Smooth muscle cell (in vitro differentiated cells): ENCODE results near the gene RIMS4. TPM values are rescaled to one million over a fixed set of nuclear protein-coding genes. Genes with fewer than 3 reads are reported as not detected.

Source experiments
- DNase-seq: peaks from one replicate; lab custom pipeline; 2025; ENCODE audit not compliant: unreplicated experiment; lab: John Stamatoyannopoulos, UW
- H2AFZ ChIP-seq: fragments of 200-600 bp; sonication (generic); 2 replicates; pipeline ENCODE4 v1.6.0; 2016; ENCODE audit warnings: antibody characterized with exemption, low read depth, mild to moderate bottlenecking
- H3F3A ChIP-seq: fragments of 200-600 bp; sonication (generic); 2 replicates; pipeline ENCODE4 v1.6.0; 2017; ENCODE audit warnings: antibody characterized with exemption, low read depth
- H3K27ac ChIP-seq: fragments of 200-600 bp; sonication (generic); 2 replicates; pipeline ENCODE4 v1.5.1; 2016; ENCODE audit warnings: low read depth, mild to moderate bottlenecking
- H3K27me3 ChIP-seq: fragments of 200-600 bp; sonication (generic); 2 replicates; pipeline ENCODE4 v1.6.1; 2016; ENCODE audit warnings: low read depth, mild to moderate bottlenecking
- H3K36me3 ChIP-seq: fragments of 200-600 bp; sonication (generic); 2 replicates; pipeline ENCODE4 v1.5.1; 2016; ENCODE audit warnings: low read depth
- H3K4me1 ChIP-seq: fragments of 200-600 bp; sonication (generic); 2 replicates; pipeline ENCODE4 v1.5.1; 2016; ENCODE audit warnings: low read depth
- H3K4me2 ChIP-seq: fragments of 200-600 bp; sonication (generic); 2 replicates; pipeline ENCODE4 v1.6.0; 2016; ENCODE audit warnings: mild to moderate bottlenecking
- H3K4me3 ChIP-seq: fragments of 200-600 bp; sonication (generic); 2 replicates; pipeline ENCODE4 v1.5.1; 2016; ENCODE audit warnings: mild to moderate bottlenecking
- H3K79me2 ChIP-seq: fragments of 200-600 bp; sonication (generic); 2 replicates; pipeline ENCODE4 v1.6.0; 2016; ENCODE audit warnings: low read depth, mild to moderate bottlenecking
- H3K9ac ChIP-seq: fragments of 200-600 bp; sonication (generic); 2 replicates; pipeline ENCODE4 v1.6.0; 2016; ENCODE audit warnings: low read depth
- H3K9me3 ChIP-seq: fragments of 200-600 bp; sonication (generic); replicated peaks from 2 replicates; pipeline ENCODE4 v1.5.1; 2016; ENCODE audit warnings: low read depth
- H4K20me1 ChIP-seq: fragments of 200-600 bp; sonication (generic); 2 replicates; pipeline ENCODE4 v1.6.0; 2016; ENCODE audit warnings: low read depth
- WGBS: methylation state at CpG from one replicate; pipeline ENCODE4 v1.1.7; 2016; ENCODE audit warnings: low lambda C conversion rate; 5-methylcytosine and 5-hydroxymethylcytosine counted together
- polyA plus RNA-seq: library from polyadenylated mRNA; unstranded; fragments of >200 nt; fragmentation: Nextera tagmentation; extraction: Ambion mirVana; gene quantifications from 2 replicates; pipeline ENCODE4 v1.2.1, GENCODE V29; 2016
- total RNA-seq: library from RNA; depleted of rRNA; stranded (reverse); fragments of >200 nt; gene quantifications from 2 replicates; pipeline ENCODE4 v1.2.3, GENCODE V29; 2014
- TF ChIP-seq, protein P1 (sequence below): fragments of 200-600 bp; sonication (generic); IDR thresholded peaks from 2 replicates; pipeline ENCODE4 v1.5.1; 2017; ENCODE audit warnings: borderline replicate concordance, mild to moderate bottlenecking, antibody characterized with exemption; ENCODE audit not compliant: insufficient read depth, poor library complexity, severe bottlenecking

Gene RIMS4
- total and polyA plus RNA-seq, 2 experiments from 2014 or later: not detected

DNA sequence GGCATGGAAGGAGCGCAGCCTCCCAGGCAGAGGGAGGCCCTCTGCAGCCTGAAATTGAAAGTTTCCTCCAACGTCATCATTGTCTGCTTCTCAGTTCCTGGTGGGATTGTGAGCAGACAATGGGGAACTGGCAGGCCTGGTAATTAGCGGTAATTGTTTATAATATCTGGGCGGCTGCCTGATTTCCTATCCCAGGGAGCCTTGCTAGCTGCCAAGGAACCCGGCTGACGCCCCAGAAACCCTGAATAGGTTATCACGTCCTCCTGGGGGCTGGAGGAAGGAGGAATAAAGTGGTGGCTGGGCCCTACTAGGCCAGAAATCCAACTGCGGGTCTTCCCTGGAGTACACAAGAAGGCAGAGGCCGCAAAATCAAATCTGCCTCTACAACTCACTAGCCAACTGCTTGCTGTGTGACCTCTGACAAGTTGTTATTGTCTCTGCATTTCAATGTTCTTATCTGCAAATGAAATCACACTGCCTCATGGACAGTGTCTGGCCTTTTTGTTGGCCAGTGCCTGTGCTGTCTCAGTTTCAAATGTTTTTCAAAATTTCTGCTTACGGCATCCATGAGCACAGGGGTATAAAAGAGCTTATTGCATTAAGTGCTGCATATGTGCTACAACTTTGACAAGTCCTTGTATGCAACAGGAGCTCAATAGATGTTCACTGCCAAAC, 47.7 kb downstream of the RIMS4 start:
- no peak for DNase-seq
- Histone ChIP-seq H3K4me2 (no peak overlapping the region), H4K20me1 (no peaks in the 10 kb centered on the region), H3K9ac (no peak overlapping the region), H2AFZ (no peak overlapping the region), H3K4me3 (no peak overlapping the region), H3K36me3 (no peaks in the 10 kb centered on the region), H3K79me2 (no peaks in the 10 kb centered on the region), H3K9me3 (no peaks in the 10 kb centered on the region), H3K27ac (no peak overlapping the region), H3K4me1 (no peaks in the 10 kb centered on the region), H3F3A (no peaks in the 10 kb centered on the region), H3K27me3 (no peaks in the 10 kb centered on the region)
- 76% methylated on average over 10 of the region's 10 CpGs for WGBS
- TF ChIP-seq, protein P1, sequence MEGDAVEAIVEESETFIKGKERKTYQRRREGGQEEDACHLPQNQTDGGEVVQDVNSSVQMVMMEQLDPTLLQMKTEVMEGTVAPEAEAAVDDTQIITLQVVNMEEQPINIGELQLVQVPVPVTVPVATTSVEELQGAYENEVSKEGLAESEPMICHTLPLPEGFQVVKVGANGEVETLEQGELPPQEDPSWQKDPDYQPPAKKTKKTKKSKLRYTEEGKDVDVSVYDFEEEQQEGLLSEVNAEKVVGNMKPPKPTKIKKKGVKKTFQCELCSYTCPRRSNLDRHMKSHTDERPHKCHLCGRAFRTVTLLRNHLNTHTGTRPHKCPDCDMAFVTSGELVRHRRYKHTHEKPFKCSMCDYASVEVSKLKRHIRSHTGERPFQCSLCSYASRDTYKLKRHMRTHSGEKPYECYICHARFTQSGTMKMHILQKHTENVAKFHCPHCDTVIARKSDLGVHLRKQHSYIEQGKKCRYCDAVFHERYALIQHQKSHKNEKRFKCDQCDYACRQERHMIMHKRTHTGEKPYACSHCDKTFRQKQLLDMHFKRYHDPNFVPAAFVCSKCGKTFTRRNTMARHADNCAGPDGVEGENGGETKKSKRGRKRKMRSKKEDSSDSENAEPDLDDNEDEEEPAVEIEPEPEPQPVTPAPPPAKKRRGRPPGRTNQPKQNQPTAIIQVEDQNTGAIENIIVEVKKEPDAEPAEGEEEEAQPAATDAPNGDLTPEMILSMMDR: no peak

- Histone ChIP-seq H3K36me3 (no peaks in the 10 kb centered on the region), H3K27ac (no peak overlapping the region), H3K9me3 (no peaks in the 10 kb centered on the region), H3K4me3 (no peak overlapping the region), H3K4me1 (no peaks in the 10 kb centered on the region), H3K9ac (no peak overlapping the region), H2AFZ (no peak overlapping the region), H3K4me2 (no peak overlapping the region), H3K79me2 (no peaks in the 10 kb centered on the region), H3F3A (no peaks in the 10 kb centered on the region), H3K27me3 (no peaks in the 10 kb centered on the region), H4K20me1 (no peaks in the 10 kb centered on the region)
- DNase-seq: no peak
- TF ChIP-seq, protein P1: no peak
- WGBS: 60% methylated on average over 3 of the region's 3 CpGs
These were observed 48.9 kb downstream of the RIMS4 start for GRCh38 chr20:44761423-44761822.

DNA sequence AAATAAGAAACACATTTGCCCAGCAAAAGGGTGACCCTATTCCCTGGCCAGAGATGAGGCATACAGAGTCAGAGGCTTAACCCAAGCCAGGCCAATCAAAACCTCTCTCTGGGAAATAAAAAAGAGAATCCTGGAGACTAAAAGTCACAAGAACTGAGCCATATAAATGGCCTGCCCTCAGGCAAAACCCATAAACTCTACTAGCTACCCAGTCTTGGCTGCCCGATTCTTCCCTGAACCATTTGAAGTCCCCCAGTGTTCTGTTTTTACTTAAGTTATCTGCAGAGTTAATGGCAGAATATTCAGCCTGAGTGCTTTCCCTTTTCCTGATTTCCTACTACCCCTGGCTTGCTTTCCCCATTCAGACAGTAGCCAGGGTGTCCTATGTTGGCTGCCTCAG, 50.8 kb downstream of the RIMS4 start:
- no peaks in the 10 kb centered on the region for H3F3A ChIP-seq
- H3K4me3 ChIP-seq: no peak overlapping the region
- DNase-seq: no peak
- H4K20me1 ChIP-seq: no peaks in the 10 kb centered on the region
- H2AFZ ChIP-seq: no peak overlapping the region
- H3K27me3 ChIP-seq: no peaks in the 10 kb centered on the region
- H3K4me2 ChIP-seq: no peak overlapping the region
- H3K79me2 ChIP-seq: no peaks in the 10 kb centered on the region
- TF ChIP-seq, protein P1: no peak
- no peak overlapping the region for H3K9ac ChIP-seq
- 27% methylated on average over 1 of the region's 1 CpG for WGBS
- no peaks in the 10 kb centered on the region for H3K4me1 ChIP-seq
- no peak overlapping the region for H3K27ac ChIP-seq
- H3K9me3 ChIP-seq: no peaks in the 10 kb centered on the region
- H3K36me3 ChIP-seq: no peaks in the 10 kb centered on the region
